GM19324 (cell line): ENCODE measurements around the gene ELFN1.
"Not testable (repeated sequence)": the region's sequence is repeated elsewhere in the genome, so short reads cannot be mapped to it uniquely, and the experiment has no call there.

ENCODE experiments used
- ATAC-seq: cut with Tn5 transposase; IDR thresholded peaks from one replicate; pipeline ENCODE4 v1.9.1; 2021; ENCODE audit warnings: mild to moderate bottlenecking, moderate library complexity; ENCODE audit not compliant: unreplicated experiment, low FRiP score

ELFN1 gene

GRCh38 chr7:1706721-1707613 lies 36.9 kb downstream of the ELFN1 start:
- ATAC-seq = no peak

GRCh38 chr7:1707756-1708595 lies 37.9 kb downstream of the ELFN1 start:
- ATAC-seq = no peak

DNA sequence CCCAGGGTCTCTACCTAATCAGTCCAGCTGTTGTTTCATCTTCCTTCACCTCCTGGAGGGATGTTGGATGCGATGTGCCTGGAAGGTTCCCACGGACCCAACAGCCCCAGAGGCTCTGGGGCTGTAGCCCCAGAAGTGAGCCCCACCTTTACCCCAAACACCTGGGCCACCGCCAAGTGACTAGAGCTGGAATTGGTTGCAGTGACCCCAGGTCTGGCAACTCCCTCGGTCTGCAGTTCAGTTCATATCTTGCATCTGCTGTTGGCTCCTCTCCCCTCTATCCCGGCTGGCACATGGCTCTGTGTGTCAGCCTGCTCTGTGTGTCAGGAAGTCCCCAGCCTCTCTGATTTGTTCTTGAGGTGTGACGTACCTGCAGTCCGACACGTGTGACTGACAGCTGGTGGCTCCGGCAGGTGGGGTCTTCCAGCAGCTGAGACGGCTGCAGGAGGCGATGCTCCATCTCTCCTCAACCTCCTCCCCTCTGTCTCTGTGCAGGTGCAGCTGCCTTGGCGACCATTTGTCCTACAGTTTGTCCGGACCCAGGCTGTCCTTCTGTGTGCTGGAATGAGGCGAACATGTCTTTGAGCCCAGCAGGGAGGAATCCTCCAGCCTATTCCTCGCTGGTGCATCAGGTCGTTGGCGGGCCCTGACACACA lies 38.6 kb downstream of the ELFN1 start:
- ATAC-seq = no peak

- ATAC-seq = no peak
These were observed 39.2 kb downstream of the ELFN1 start for GRCh38 chr7:1709281-1709680.

GRCh38 chr7:1709900-1710299 lies 39.8 kb downstream of the ELFN1 start:
- ATAC-seq = no peak

DNA sequence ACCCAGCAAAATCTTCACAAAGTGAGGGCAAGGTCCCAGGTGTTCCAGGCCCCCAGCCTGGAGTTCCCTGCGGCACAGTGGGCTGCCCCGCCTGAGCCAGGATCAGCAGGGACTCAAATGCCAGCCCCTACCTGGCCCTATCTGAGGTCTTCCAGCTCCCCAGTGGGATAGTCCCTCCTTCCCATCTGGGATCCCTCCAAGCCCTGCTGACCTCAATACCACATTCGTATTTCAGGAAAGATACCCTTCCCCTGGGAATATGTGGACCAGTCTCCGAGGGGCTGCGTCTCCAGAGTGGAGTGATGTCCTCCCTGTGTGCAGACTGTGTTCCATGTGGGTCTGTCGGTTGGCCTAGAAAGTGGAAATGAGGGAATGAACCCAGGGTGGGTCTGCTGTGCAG lies 40.9 kb downstream of the ELFN1 start:
- ATAC-seq = no peak

GRCh38 chr7:1712907-1713501 lies 42.9 kb downstream of the ELFN1 start:
- no peak for ATAC-seq

- ATAC-seq = no peak
These were observed 43.7 kb downstream of the ELFN1 start for GRCh38 chr7:1713502-1714484.

GRCh38 chr7:1714583-1715330 lies 44.7 kb downstream of the ELFN1 start:
- ATAC-seq = no peak

DNA sequence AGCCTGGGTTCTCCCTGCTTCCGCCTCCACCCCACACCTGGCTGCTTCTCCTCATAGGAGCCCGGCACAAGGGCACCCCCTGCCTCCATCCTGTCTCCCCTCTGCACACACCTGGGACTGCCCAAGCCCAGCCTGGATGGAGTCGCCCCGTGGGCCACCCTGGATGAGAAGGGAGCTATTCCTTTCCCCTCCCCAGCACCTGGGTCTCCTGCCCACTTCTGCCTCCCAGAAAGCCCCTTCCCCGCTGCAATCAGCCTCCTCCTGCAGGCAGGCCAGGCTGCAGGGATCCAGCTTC lies 45.2 kb downstream of the ELFN1 start:
- no peak for ATAC-seq

DNA sequence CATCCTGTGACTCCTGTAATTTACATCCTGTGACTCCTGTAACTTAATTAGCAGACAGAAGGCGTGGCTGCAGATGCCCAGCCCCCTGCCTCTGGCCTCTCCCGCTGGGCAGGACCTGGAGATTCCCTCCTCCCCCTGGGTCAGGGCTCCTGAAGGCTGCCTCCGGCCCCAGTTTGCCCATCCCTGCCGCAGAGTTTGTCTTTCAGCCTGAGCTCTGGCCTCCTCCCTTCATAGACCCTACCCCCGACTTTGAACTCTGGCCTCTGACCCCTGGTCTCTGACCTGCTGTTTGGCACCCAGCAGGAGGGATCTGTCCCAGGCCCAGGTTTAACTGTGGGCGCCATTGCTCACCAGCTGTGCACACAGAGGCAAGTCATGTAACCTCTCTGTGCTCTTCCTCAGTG lies 45.6 kb downstream of the ELFN1 start:
- ATAC-seq = no peak

DNA sequence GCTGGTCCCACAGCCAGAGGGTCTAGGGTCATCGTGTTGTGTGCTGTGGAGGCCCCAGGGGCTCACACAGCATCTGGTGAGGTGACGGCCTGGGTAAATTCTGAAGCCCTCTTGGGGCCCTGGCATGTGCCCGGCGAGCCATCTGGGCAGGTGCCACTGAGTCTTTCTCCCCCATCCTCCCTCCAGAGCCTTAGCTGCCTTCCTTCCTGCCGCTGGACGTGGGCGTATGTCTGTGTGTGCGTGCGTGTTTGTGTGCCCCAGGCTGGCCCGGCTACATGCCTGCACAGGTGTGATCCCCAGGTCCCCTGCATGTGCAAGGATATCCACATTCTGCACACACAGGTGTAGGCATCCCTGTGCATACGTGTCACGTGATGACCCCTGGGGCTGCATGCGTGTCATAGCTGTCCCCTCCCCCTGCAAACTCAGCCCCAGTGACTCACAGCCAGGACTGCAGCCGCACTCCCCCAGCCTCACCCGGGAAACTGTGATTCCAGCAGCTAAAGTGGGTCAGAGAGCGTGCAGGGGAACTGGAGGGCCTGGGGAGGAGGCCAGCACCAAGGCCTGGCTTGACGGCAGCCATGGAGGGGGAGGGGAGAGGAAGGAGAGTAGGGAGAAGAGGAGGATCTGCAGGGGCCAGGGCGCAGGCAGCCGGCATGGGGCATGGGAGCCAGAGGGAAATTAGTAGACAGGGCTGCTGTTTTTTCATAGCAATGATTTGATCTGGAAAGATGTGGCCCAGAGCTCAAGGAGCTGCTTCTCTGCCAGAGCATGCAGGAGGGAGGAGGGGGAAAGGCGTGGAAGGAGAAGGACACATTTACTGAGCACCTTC lies 46.4 kb downstream of the ELFN1 start:
- no peak for ATAC-seq

- no peak for ATAC-seq
These were observed 47.0 kb downstream of the ELFN1 start for GRCh38 chr7:1717095-1717483.

DNA sequence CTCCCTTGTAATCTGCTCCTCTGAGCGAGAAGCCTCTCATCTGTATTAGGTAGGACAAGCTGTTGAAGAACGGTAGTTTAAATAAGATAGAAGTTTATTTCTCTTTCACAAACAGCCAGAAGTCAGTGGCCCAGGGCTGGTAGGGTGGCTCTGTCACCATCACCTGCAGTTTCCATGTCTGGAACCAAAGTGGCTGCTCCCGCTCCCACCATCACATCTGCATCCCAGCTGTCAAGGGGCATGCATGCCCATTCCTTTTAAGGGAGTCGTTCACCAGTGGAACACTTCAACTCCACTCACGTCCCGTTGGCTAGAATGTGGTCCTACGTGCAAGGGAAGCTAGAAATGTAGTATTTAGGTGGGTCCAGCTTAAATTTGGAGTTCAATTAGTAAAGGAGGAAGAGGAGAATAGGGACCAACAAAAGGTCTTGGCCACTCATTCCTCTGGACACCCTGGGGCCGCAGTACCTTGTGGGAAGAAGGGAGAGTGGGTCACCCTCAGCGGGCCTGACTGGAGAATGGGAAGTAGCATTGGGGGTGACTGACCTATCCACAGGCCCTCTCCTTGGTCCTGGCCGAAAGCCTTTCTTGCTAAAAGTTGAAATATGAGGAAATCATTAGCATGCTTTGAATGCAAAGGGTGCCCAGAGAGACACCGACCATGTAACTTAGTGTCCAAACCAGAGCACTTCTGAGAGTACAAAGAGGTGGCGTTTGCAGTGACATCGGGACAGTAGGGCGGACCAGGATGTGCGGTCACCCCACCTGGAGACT lies 48.0 kb downstream of the ELFN1 start:
- ATAC-seq = no peak

DNA sequence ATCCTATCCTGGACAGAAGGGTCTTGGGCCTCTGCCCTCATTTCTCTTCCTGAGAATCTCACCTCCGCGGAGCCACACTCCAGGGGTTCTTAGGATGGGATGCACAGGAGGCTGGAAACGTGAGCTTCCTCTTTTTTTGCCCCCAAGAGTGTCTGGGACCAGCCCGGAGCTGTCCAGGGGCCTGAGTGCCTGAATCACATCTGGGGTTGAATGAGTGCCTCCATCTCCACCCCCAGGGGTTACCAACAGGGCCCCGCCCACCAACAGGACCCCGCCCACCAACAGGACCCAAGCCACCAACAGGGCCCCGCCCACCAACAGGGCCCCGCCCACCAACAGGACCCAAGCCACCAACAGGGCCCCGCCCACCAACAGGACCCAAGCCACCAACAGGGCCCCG lies 48.8 kb downstream of the ELFN1 start:
- not testable (repeated sequence) for ATAC-seq

- ATAC-seq = not testable (repeated sequence)
These were observed 49.2 kb downstream of the ELFN1 start for GRCh38 chr7:1719256-1719655.

- no peak for ATAC-seq
These were observed 49.8 kb downstream of the ELFN1 start for GRCh38 chr7:1719913-1720312.
